Tibial artery (tissue), 4 donors: Measurements from ENCODE around the gene TRIM59.

Experiments
- DNase-seq, 2 donors: peaks; one replicate each; pipeline ENCODE4 v3.0.0-alpha.2; 2019
- H3K27ac ChIP-seq, 2 donors: fragments of 200-600 bp; sonication (generic) in 1 of 2; 1 replicate in 1 of 2; 2 replicates in 1 of 2; pipeline ENCODE4 v1.5.1; 2018 to 2019; ENCODE audit warnings: mild to moderate bottlenecking in 1 of 2
- H3K27me3 ChIP-seq, 2 donors: fragments of 200-600 bp; sonication (generic) in 1 of 2; one replicate each; pipeline versions ENCODE4 v1.5.1 to v1.6.0; 2016 to 2019
- H3K36me3 ChIP-seq, 3 donors: fragments of 200-600 bp; sonication (generic) in 2 of 3; one replicate each; pipeline ENCODE4 v1.5.1; 2016 to 2019; ENCODE audit warnings: mild to moderate bottlenecking in 2 of 3
- H3K4me1 ChIP-seq, 4 donors: fragments of 200-600 bp; sonication (generic) in 2 of 4; 1 replicate in 3 of 4; 2 replicates in 1 of 4; pipeline ENCODE4 v1.5.1; 2016 to 2019
- H3K4me3 ChIP-seq, 2 donors: fragments of 200-600 bp; sonication (generic) in 1 of 2; 1 replicate in 1 of 2; 2 replicates in 1 of 2; pipeline ENCODE4 v1.5.1; 2018 to 2019; ENCODE audit warnings: mild to moderate bottlenecking in 2 of 2
- H3K9me3 ChIP-seq, 3 donors: fragments of 200-600 bp; sonication (generic) in 1 of 3; one replicate each; pipeline ENCODE4 v1.5.1; 2016 to 2019
- intact Hi-C: fragments of 100-400 bp; cut with DNase I; formaldehyde crosslinking; loops from one replicate; pipeline ENCODE4 v1.15.0; 2023; ENCODE audit warnings: low total_unique reads
- TF ChIP-seq, protein P1 (sequence below), 2 experiments: fragments of 200-600 bp in 1 of 2; fragments of 450-650 bp in 1 of 2; IDR thresholded peaks; one replicate each; pipeline ENCODE4 v1.5.1; 2017 to 2019; ENCODE audit warnings: antibody characterized with exemption in 2 of 2, mild to moderate bottlenecking in 1 of 2, moderate library complexity in 1 of 2

Gene TRIM59

DNA sequence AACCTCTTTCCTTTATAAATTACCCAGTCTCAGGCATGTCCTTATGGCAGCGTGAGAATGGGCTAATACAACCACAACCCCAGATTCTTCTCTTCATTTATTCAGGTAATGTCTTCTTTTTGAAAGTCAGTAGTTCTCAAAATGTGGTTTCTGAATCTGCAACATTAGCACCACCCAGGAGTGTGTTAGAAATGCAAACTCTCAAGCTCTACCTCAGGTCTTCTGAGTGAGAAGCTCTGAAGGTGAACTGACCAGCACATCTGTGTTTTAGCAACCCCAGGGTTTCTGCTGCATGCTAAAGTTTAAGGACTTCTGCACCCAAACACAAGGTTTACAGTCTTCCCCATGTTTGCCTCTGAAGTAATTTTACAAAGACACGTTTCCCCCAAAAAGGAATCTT lies 22.3 kb upstream of the TRIM59 start:
- TF ChIP-seq, protein P1, sequence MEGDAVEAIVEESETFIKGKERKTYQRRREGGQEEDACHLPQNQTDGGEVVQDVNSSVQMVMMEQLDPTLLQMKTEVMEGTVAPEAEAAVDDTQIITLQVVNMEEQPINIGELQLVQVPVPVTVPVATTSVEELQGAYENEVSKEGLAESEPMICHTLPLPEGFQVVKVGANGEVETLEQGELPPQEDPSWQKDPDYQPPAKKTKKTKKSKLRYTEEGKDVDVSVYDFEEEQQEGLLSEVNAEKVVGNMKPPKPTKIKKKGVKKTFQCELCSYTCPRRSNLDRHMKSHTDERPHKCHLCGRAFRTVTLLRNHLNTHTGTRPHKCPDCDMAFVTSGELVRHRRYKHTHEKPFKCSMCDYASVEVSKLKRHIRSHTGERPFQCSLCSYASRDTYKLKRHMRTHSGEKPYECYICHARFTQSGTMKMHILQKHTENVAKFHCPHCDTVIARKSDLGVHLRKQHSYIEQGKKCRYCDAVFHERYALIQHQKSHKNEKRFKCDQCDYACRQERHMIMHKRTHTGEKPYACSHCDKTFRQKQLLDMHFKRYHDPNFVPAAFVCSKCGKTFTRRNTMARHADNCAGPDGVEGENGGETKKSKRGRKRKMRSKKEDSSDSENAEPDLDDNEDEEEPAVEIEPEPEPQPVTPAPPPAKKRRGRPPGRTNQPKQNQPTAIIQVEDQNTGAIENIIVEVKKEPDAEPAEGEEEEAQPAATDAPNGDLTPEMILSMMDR (IDR thresholded peaks at IDR 0.05), result no peak
- Histone ChIP-seq H3K9me3 (no peaks in the 10 kb centered on the region), H3K27me3 (peaks cover 0 to 4% of the 10 kb centered on the region in 2 donors), H3K4me3 (no peak overlapping the region), H3K36me3 (no peaks in the 10 kb centered on the region), H3K4me1 (no peaks in the 10 kb centered on the region), H3K27ac (no peak overlapping the region)
- intact Hi-C loops, result no loop called here
- no peak for DNase-seq

DNA sequence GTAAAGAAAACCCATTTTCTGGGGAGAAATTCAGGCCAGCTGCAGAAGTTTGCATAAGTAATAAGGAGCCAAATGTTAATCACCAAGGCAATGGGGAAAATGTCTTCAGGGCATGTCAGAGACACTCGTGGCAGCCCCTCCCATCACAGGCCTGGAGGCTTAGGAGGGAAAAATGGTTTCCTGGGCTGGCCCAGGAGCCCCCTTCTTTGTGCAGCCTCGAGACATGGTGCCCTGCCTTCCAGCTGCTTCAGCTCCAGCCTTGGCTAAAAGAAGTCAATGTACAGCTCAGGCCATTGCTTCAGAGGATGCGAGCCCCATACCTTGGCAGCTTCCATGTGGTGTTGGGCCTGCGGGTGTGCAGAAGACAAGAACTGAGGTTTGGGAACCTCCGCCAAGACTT lies 20.6 kb upstream of the TRIM59 start:
- TF ChIP-seq, protein P1 (IDR thresholded peaks at IDR 0.05), result no peak
- no peaks in the 10 kb centered on the region for H3K4me1 ChIP-seq
- no peak for DNase-seq
- intact Hi-C loops, result no loop called here
- no peak overlapping the region for H3K4me3 ChIP-seq
- no peaks in the 10 kb centered on the region for H3K9me3 ChIP-seq
- H3K27me3 ChIP-seq, result peaks cover 0 to 4% of the 10 kb centered on the region in 2 donors
- no peak overlapping the region for H3K27ac ChIP-seq
- no peaks in the 10 kb centered on the region for H3K36me3 ChIP-seq

DNA sequence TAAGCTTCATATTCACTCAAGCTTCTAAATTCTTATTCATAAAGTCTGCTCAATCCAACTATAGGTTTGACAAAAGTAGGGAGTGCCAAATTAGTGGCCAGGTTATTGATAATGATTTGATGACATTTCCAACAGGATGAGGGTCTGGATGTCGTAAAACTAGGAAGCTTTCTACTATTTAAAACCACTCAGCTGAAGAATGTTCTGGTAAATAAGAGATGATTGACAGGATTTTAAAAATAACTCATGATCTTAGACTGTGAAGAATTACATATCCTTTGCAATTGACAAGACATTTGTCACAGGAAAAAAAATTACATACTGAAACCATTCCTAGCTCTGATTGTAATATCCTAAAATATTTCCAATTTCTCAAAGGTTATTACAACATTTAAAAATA lies 15.4 kb upstream of the TRIM59 start:
- Histone ChIP-seq H3K27ac (no peak overlapping the region), H3K9me3 (no peaks in the 10 kb centered on the region), H3K4me1 (no peaks in the 10 kb centered on the region), H3K4me3 (no peak overlapping the region), H3K36me3 (no peaks in the 10 kb centered on the region), H3K27me3 (no peaks in the 10 kb centered on the region)
- TF ChIP-seq, protein P1 (IDR thresholded peaks at IDR 0.05), result no peak
- DNase-seq, result no peak
- intact Hi-C loops, result no loop called here

DNA sequence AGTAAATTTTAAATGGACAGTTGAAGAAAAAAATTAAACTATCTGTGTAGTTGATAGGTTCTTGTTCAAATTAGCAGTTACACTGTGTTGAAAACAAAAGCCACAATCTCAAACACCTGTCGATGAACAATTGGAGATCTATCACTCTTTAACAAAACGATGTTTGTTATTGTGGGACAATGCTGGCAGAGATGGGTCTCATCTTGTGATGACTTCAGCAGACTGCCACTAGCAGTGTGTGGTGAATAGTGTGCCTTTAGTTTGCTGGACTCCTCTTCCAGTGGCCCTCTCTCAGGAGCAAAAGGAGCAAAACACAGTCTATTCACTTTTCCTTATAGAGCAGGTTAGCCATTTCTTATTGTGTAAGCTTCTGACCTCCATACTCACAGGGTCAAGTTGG lies 14.7 kb upstream of the TRIM59 start:
- no peak for DNase-seq
- Histone ChIP-seq H3K9me3 (no peaks in the 10 kb centered on the region), H3K36me3 (no peaks in the 10 kb centered on the region), H3K27ac (no peak overlapping the region), H3K4me3 (no peak overlapping the region), H3K4me1 (no peaks in the 10 kb centered on the region), H3K27me3 (no peaks in the 10 kb centered on the region)
- TF ChIP-seq, protein P1 (IDR thresholded peaks at IDR 0.05), result no peak
- intact Hi-C loops, result no loop called here

DNA sequence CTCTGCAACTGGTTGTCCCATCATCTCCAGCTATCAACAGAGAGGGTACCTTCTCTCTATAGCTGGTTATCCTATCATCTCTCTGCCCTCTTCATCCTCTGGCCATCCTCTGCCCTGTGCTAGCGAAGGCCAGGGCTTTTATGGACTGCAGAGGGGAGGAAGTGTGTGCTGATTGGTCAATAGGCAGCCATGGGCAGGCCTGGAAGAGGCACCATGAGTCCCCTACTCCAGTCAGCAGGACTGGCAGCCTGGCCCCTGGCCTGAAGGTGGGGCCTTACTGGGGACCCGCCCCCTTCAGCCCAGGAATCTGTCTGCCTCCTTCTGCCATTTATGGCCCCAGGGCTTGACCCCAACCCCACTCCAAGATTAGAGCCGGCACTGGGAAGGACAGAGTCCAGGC lies 10.4 kb upstream of the TRIM59 start:
- TF ChIP-seq, protein P1 (IDR thresholded peaks at IDR 0.05), result no peak
- no peaks in the 10 kb centered on the region for H3K9me3 ChIP-seq
- no peaks in the 10 kb centered on the region for H3K4me1 ChIP-seq
- no peak overlapping the region for H3K4me3 ChIP-seq
- DNase-seq, result no peak
- H3K36me3 ChIP-seq, result no peaks in the 10 kb centered on the region
- H3K27me3 ChIP-seq, result no peaks in the 10 kb centered on the region
- H3K27ac ChIP-seq, result no peak overlapping the region
- intact Hi-C loops, result no loop called here

DNA sequence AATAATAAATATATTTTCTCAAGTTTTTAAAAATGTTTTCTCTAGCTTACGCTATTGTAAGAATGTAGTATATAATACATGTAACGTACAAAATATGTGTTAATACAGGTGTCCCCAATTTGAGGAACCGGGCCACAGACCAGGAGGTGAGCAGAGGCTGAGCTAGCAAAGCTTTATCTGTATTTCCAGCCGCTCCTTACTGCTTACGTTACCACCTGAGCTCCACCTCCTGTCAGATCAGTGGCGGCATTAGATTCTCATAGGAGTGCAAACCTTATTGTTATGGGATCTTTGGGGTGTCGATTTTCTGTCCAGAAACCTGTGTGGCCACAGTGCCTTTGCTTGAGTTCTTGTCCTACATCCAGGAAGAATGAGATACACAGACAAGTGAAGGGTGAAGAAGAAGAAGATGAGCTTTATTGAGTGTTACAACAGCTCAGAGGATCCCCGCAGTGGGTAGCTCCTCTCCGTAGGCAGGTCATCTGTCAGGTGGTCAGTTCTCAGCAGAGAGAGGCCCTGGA lies 9.9 kb upstream of the TRIM59 start:
- Histone ChIP-seq H3K27me3 (no peaks in the 10 kb centered on the region), H3K4me3 (no peak overlapping the region), H3K27ac (no peak overlapping the region), H3K36me3 (no peaks in the 10 kb centered on the region), H3K9me3 (no peaks in the 10 kb centered on the region), H3K4me1 (no peaks in the 10 kb centered on the region)
- TF ChIP-seq, protein P1 (IDR thresholded peaks at IDR 0.05), result no peak
- no peak for DNase-seq
- intact Hi-C loops, result no loop called here
